ENCODE data around the gene DPYD.

DNA sequence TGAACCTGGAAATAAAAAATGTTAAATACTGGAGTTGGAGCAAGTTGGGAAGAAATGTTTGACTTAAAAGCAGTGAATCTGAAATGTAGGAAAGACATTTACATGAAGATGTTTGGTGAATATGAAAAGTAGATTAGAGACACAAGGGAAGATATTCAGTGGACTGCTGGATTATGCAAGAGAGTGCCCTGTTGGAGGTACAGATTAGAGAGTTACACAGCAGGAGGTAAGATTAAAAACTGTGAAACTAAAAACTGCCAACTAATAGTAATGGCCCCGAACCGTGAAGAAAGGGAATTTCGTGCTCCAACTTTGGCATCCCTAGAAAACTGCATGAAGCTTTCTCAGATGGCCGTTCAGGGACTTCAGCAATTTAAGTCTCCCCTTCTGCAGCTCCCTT is 375.4 kb downstream of the DPYD start:
- TF ChIP-seq L3MBTL2 (conservative IDR thresholded peaks at IDR 0.05) (no peak), SP1 (IDR thresholded peaks at IDR 0.05) (no peak), TARDBP (IDR thresholded peaks at IDR 0.05) (no peak), LEF1 (IDR thresholded peaks at IDR 0.05; ENCODE audit: borderline replicate concordance) (no peak), FOXM1 (IDR thresholded peaks at IDR 0.05; ENCODE audit: borderline replicate concordance) (no peak), SUZ12 (IDR thresholded peaks at IDR 0.05) (no peak), FOXA1 (IDR thresholded peaks at IDR 0.05) (no peak), BHLHE40 (IDR thresholded peaks at IDR 0.05; ENCODE audit: borderline replicate concordance) (no peak), ELF4 (IDR thresholded peaks at IDR 0.05) (no peak), NFRKB (IDR thresholded peaks at IDR 0.05) (no peak), HDGF (IDR thresholded peaks at IDR 0.05; ENCODE audit: borderline replicate concordance) (no peak)

Measured in HEK293T (cell line).